GM19240 (cell line): Measurements from ENCODE around the gene SP140L.
"Not testable (repeated sequence)": the region's sequence is repeated elsewhere in the genome, so short reads cannot be mapped to it uniquely, and the experiment has no call there.

Experiments
- DNase-seq: peaks from one replicate; pipeline ENCODE4 v3.0.0; 2011; ENCODE audit warnings: low spot score; ENCODE audit not compliant: insufficient read length

The SP140L gene

GRCh38 chr2:230323385-230324106 lies 3.4 kb upstream of the SP140L start:
- DNase-seq: no peak

- no peak for DNase-seq
Observed at GRCh38 chr2:230324503-230324902, 2.5 kb upstream of the SP140L start.

GRCh38 chr2:230325316-230326243 lies 1.4 kb upstream of the SP140L start:
- no peak for DNase-seq

- DNase-seq: no peak
Observed at GRCh38 chr2:230327418-230328154, 593 bp downstream of the SP140L start.

- no peak for DNase-seq
Observed at GRCh38 chr2:230328155-230328458, 1.1 kb downstream of the SP140L start.

- no peak for DNase-seq
Observed at GRCh38 chr2:230329946-230330605, 3.1 kb downstream of the SP140L start.

- DNase-seq: no peak
Observed at GRCh38 chr2:230330725-230331124, 3.7 kb downstream of the SP140L start.

GRCh38 chr2:230335461-230335863 lies 8.5 kb downstream of the SP140L start:
- no peak for DNase-seq

- DNase-seq: no peak
Observed at GRCh38 chr2:230335864-230336506, 9.0 kb downstream of the SP140L start.

- not testable (repeated sequence) for DNase-seq
Observed at GRCh38 chr2:230341936-230342528, 15.0 kb downstream of the SP140L start.

- not testable (repeated sequence) for DNase-seq
Observed at GRCh38 chr2:230343041-230343624, 16.1 kb downstream of the SP140L start.

- no peak for DNase-seq
Observed at GRCh38 chr2:230343747-230344146, 16.8 kb downstream of the SP140L start.

- no peak for DNase-seq
Observed at GRCh38 chr2:230346465-230346864, 19.5 kb downstream of the SP140L start.

GRCh38 chr2:230346921-230347533 lies 20.0 kb downstream of the SP140L start:
- no peak for DNase-seq

- no peak for DNase-seq
Observed at GRCh38 chr2:230347659-230348305, 20.8 kb downstream of the SP140L start.

GRCh38 chr2:230348787-230349186 lies 21.8 kb downstream of the SP140L start:
- DNase-seq: no peak

- no peak for DNase-seq
Observed at GRCh38 chr2:230356084-230356483, 29.1 kb downstream of the SP140L start.

GRCh38 chr2:230358305-230358704 lies 31.3 kb downstream of the SP140L start:
- DNase-seq: no peak

- DNase-seq: no peak
Observed at GRCh38 chr2:230360028-230360427, 33.0 kb downstream of the SP140L start.
